Measurements from ENCODE around the gene DHCR7. TPM values are rescaled to one million over a fixed set of nuclear protein-coding genes. Genes with fewer than 3 reads are reported as not detected.

The DHCR7 gene
- total RNA-seq, 4 donors from 2014 or later = 9.0 to 23.8 (median 17.9) TPM

- TF ChIP-seq CTCF (IDR thresholded peaks at IDR 0.05; ENCODE audit: low read depth) = no peak
These were observed 28.9 kb upstream of the DHCR7 start for GRCh38 chr11:71476926-71477640.

- TF ChIP-seq CTCF (IDR thresholded peaks at IDR 0.05; ENCODE audit: low read depth) = no peak
These were observed 27.8 kb upstream of the DHCR7 start for GRCh38 chr11:71476031-71476430.

GRCh38 chr11:71474771-71475483 lies 26.7 kb upstream of the DHCR7 start:
- no peak for TF ChIP-seq CTCF (IDR thresholded peaks at IDR 0.05; ENCODE audit: low read depth)

GRCh38 chr11:71474141-71474770 lies 26.1 kb upstream of the DHCR7 start:
- TF ChIP-seq CTCF (IDR thresholded peaks at IDR 0.05; ENCODE audit: low read depth) = no peak

- no peak for TF ChIP-seq CTCF (IDR thresholded peaks at IDR 0.05; ENCODE audit: low read depth)
These were observed 25.5 kb upstream of the DHCR7 start for GRCh38 chr11:71473793-71474080.

- TF ChIP-seq CTCF (IDR thresholded peaks at IDR 0.05; ENCODE audit: low read depth) = no peak
These were observed 25.0 kb upstream of the DHCR7 start for GRCh38 chr11:71472941-71473792.
